Measurements from ENCODE around the gene ATPAF2.

ATPAF2 gene

DNA sequence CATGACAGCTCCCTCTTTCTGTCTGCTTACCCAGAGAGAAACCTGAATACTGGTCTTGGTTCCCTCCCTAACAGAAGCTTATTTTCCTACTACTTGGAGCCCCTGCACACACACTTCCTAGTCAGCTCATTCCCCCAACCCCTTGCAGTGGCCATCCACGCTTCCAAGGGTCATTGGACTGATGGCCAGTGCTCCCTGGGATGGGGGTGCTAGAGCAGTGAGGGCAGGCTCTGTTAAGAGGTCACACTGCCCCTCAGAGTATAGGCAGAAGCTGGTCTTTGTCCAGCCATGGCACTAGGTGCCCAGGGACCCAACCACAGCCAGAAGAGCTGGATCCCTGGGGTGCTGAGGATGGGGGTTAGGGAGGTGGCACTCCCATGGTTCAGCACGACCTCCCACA lies 53.8 kb downstream of the ATPAF2 start:
- DNase-seq, result no peak

- DNase-seq, result no peak
Measured at GRCh38 chr17:17983776-17984175, 55.2 kb downstream of the ATPAF2 start.

GRCh38 chr17:17983376-17983775 lies 55.6 kb downstream of the ATPAF2 start:
- DNase-seq, result no peak

DNA sequence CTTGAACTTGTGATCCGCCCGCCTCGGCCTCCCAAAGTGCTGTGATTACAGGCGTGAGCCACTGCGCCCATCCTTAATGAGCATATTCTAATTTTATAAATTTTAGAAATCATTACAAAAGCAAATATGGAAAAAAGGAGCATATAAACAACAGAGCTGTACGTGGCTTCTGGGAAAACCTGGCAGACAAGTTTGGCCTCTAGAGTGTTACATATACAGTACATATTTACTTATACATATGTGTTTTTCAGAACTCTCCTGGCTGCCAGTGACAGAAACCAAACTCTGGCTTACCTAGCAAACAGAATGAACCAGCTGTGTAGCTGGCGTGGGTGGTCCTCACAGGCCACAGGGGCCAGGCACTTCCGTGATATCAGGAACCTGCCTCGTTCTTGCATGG lies 56.2 kb downstream of the ATPAF2 start:
- no peak for DNase-seq

DNA sequence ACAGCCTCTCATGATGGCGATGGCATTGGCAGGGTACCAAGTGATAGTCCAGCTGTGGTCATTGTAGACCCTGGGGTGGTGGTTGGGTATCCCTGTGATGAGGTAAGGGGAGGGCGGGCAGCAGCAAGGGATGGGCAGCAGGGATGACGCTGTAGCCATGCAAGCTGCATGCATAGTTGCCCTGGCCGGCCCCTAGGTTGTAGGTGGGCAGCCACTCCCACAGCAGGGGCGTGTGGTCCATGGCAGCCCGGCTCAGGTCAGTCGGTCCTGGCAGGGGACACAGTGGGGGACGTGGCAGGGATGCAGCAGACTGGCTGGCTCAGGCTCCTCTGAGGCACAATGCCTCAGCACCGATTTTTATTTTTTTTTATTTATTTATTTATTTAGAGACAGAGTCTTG lies 57.6 kb downstream of the ATPAF2 start:
- DNase-seq, result no peak

GRCh38 chr17:17979778-17980177 lies 59.2 kb downstream of the ATPAF2 start:
- DNase-seq, result no peak

DNA sequence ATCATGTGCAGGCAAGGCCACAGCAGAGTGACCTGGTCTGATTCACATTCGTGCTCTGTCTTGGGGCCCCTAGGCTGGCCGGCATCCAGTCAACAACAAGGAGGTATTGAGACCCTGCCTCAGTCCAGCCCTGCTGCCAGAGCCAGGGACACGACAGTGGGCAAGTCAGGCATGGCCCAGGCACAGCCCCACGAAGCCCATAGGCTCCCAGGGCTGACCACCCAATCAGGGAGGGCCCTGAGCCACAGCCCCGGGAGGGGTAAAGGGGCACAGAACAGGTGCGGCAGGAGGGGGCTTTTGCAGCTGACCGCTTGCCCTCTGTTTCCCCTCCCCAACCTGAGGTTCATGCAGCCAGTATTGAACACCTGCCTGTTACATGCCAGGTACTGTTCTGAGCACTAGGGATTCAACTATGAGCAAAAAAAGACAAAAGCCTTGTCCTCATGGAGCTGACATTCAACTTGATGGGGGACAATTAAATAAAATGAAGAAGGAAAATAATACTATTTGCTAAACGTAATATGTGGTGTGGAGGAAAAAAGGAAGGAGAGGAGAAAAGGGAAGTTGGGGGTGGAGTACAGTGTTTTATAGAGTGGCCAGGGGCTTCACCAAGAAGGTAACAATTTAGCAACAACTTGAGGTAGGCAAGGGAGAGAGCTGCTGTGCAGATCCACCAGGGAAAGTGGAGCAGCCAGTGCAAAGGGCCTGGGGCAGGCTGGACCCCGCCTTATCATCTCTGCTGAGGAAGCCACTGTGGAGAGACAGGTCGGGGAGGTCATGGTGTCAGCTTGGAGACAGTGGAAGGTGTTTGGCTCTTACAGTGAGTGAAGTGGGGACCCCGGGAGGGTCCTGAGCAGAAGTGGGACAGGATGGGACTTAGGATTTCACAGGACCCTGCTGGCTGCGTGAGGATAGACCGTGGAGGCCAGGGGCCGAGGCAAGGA lies 60.2 kb downstream of the ATPAF2 start:
- DNase-seq, result no peak

GRCh38 chr17:17976931-17977570 lies 61.9 kb downstream of the ATPAF2 start:
- DNase-seq, result no peak

DNA sequence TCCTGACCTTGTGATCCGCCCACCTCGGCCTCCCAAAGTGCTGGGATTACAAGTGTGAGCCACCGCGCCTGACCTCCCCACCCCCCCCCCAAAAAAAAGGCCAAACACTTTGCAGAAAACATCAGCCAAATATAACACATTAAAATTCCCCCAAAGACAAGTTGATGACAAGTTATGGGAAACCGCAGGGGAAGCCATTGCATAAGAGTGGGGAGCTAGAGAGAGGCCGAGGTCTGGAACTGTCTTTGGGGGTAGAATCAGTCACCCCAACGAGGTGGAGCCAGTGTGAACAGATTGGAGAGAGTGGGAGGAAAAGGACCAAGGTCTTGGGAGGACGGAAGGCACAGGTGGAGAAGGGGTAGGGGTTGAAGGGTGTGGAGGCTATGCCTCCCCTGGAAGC lies 63.5 kb downstream of the ATPAF2 start:
- no peak for DNase-seq

DNA sequence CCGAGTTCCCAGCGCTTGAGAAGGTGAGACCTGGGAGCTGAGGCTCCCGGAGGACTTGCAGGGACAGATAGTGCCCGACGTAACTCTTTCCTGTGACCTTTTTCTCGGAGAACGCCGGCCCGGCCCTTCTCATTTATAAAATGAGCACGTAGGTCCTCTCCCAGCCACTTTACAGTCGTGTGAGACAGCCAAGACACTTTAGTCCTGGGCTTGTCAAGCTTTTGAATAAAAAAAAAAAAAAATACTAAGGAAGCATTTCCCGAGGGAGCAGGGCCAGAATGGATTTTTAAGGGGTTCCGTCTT lies 66.1 kb downstream of the ATPAF2 start:
- DNase-seq, result no peak

DNA sequence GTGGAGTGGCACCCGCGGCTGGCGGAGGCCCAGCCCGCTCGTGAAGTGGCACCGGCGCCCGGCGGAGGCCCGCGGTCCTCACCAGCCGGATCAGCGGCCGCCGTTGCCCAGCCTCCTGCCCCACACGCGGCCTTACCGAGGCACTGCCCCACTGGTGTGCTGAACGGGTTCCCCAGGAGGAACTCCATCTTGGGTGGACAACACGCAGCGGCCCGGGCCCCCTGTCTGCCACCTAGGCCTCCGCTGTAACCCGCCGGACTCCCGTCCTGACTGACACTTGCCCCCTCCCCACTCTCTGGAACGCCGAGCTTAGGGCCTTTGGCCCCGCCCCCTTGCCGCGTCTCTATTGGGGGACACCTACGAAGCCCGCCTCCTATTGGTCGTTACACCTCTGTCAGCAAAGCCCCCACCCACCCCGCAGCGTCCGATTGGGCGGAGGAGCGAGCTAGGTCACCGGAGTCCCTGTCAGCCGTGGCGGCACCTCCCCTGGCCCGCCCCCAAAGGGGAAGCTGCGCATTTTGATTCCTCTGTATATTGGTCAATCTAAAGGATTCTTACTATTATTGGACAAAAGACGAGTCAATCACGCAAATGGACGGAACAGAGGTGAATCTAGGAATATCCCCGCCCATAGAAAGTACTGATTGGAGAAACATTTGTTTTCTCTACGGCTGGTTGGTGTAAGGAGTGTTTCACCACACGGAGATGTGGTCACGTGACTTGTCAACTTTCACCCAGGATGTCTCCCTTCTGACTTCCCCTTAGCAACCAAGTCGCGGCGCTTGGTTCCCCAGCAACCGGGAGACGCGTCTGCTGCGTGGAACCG lies 66.6 kb downstream of the ATPAF2 start, which contains the start of the genes DRC3 and TOM1L2:
TSS of gene DRC3 (plus strand) at position 737 of the 826 bp plus-strand sequence. CDS start 4,737 bp downstream, outside the sequence.
TSS of gene TOM1L2 (minus strand) at position 275 of the 826 bp plus-strand sequence. CDS start at position 188, 87 bp downstream.
- peak; percentile 100 for DNase-seq

DNA sequence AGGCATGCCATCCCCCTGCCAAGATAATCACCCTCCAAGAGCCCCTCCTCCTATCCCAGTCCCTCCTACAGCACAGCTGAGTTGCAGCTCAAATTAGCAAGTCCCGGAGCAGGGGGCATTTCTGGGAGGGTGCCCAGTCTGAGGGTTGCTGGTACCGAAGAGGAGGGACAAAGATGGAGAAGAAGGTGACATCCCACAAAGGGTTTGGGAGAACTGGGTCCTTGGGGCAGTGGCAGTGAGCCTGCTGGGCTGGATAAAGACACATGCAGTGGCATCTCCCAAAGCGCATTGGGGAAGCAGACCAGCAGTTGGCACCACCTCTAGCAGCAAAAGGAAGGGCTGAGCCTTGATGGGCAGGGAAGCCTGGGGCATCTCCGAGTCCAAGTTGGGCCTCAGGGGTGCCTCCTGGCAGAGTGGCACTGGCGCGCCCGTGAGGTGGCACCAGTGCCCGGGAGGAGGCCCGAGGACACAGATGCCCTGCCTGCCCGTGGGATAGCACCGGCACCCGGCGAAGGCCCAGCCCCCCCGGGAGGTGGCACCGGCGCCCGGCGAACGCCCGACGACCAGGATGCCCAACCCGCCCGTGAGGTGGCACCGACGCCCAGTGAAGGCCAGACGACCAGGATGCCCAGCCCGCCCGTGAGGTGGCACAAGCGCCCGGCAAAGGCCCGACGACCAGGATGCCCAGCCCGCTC lies 67.4 kb downstream of the ATPAF2 start:
- DNase-seq, result peak; percentile 32

DNA sequence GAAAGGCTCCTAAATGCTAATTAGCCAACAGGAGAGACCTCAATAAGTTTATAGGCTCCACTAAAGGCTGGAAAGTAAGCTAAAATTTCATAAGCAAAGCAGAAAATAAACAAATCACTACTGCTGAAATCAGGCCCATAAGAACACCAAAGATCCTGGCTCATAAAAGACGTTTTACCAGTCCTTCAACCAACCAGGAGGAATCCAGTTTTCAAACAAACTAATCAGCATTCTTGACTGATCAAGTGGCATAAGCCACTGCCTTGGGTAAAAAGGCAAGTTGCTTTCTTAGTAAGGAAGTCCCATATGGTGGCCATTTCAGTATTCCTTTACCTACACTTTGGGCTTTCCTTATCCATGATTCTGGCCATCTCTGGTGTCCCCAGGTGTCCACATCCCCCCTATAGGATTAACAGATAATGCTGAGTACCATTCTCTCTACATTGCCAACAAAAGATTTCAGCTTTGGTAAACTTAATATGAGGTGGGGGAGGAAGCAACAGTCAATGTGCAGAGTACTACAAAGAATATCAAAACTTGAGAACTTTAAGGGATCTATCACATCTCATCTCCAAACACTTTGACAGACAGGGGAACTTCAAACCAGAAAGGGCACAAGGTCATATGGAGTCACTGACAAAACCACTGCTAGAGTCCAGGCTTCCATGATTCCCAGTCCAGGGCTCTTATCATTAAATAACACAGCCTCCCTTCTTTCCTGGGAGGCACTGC lies 68.1 kb downstream of the ATPAF2 start:
- no peak for DNase-seq

Measured in effector CD4-positive, alpha-beta T cell (primary cell).